ENCODE measurements around the gene NOP14.
"Not testable (repeated sequence)": the region's sequence is repeated elsewhere in the genome, so short reads cannot be mapped to it uniquely, and the experiment has no call there.

NOP14 gene

DNA sequence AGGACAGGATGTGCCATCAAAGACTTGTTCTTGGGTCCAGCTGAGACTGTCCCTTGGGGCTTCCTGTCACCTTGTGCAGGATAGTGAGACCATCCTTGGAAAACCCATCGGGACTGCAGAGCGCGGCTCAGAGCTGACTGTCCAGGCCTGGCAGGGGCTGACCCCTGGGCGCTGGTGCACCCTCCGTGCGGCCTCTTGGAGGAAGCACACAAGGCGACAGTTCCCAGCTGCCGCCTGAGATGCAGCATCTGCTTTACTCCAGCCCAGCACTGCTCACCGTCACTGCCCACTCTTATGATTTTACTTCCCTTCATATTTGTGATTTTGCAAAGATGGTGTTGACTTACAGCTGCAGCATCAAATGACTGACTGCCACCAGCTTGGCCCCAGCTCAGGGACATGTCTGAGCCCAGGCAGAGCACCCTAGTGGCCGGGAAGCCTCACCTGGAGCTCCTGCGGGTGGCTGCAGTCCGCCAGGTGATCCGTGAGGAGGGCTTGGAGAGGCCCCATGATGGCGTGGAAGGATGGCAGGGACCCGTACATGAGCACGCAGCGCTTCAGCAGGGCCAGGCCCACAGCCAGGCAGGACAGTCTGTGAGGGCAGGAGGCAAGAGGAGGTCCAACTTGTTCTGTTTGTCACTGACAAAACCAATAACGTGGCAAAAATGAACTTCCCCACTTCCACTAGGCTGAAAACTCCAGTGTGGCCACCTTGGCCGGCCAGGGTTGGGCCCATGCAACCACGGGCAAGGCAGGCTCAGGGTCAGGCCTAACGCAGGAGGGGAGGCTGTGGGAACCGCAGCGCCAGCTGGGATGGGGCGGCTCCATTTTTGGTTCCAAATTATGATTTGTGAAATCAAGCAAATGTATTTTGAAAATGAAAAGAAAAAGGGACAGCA is 21.8 kb downstream of the NOP14 start:
- DNase-seq, result no peak

DNA sequence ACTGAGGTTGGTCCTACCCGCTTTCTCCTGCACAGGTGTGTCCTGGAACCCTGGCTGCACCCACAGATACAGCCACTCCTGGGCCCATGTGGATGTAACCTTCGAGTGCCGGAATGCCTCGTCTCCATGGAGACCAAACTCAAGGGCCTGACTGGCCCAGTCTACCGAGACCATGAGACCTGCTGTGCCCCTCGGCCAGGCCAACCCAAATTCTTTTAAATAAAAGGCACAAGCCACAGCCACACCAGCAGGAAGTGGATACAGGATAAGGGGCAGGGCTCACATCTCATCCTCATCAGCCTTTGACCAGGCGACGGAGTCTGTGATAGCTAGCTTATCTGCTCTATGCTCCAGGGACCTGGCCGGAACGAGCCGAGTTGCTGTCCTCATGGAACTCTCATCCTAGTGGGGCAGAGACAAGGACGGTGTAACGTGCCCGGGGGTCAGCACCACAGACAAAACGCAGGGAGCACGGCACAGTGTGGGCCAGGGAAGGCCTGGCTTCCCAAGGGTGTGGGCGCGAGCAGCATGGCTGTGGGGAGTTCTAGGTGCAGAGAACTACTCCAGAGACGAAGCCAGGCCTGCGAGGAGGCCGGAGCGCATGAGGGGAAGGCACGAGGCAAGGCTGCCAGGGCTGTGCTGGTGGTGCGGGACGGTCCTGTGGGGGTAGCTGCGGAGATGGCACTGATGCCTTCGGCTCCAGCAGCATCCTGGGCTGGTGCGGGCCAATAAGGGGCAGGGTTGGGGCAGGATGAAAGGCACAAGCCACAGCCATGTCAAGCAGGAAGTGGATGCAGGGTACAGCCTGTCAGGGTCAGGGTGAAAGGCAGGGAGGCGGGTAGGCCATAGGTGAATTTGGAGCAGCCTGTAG is 22.7 kb downstream of the NOP14 start:
- DNase-seq, result no peak

DNA sequence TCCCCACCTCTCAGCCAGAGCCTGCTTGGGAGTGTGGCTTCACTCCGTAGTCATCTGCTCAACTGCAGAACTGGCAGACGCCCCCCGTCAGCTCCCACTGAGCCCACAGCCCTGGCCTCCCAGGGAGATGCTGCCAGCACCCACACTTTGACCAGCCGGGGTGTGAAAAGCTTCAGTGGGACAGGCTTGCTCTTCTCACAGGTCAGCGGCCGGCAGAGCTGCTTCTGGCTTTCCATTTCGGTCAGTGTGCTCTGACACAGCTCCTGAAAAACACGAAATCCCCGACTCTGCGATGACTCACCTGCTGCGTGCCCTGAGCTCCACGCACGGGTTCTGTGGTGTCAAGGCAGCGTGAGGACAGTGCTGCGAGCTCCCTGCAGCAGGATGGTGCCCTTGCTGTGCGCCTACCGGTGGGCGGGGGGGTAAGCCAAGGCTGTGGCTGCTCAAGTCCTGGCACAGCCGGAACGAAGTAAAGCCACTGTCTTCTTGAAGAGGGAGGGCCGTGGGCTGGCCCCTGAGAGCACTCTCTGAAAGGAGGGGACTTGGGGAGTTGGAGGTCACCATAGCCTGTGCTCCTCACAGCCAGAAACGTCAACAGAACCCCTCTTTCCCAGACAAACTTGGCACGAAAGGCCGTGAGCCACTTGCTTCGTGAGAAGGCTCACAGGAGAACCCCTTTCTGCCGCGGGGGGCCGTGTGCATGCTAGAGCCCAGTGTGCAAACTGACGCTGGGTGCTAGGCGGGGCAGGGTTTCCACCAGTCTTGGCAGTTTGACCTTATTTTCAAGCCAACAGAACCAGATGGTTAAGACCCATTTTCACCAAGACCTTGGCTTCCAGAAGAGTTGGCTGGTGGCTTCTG is 23.6 kb downstream of the NOP14 start:
- DNase-seq, result no peak

DNA sequence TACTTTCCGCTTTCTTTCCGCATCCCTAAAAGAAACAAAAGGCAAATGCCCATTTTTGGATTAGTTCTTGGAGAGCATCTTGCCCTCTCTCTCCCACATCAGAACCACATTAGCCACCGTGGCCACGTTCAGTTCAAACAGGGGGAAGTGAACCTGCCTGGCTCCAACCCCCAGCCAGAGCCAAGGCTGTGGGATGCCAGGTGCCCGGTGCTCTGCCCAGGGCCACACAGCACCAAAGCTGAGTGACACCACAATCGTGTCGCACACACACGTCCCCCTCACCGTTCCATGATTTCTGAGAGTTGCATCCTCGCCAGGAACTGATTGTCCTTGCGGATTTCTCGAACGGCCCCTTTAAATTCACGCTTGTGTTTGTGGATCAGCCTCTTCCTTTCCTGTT is 24.3 kb downstream of the NOP14 start:
- no peak for DNase-seq

DNA sequence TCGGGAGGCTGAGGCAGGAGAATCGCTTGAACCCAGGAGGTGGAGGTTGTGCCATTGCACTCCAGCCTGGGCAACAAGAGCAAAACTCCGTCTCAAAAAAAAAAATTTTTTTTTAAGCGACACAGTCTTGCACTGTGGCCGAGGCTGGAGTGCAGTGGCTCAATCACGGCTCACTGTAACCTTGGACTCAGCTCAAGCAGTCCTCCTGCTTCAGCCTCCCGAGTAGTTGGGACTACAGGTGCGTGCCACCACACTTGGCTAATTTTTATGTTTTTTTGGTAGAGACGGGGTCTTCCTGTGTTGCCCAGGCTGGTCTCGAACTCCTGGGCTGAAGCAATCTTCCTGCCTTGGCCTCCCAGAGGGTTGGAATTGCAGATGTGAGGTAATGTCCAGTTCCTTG is 24.8 kb downstream of the NOP14 start:
- not testable (repeated sequence) for DNase-seq

GRCh38 chr4:2937986-2938385 is 25.2 kb downstream of the NOP14 start:
- no peak for DNase-seq

GRCh38 chr4:2937146-2937857 is 25.9 kb downstream of the NOP14 start:
- DNase-seq, result no peak

DNA sequence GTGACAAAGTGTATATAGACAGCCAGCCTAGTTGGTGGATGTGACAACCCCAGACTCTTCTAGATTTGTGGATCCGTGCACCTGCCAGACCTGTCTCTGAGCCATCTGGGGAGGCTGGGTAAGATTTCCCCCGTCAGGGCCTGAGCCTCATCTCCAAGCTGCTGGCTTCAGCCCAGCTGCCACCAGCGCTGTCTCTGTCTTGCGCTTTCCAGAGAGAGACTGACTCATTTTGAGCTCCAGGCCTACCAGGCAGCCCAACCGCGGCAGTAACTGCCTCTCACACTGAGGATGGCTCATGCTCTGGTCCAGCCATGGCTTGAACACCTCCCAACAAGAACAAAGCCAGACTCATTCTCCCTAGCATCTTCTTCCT is 26.4 kb downstream of the NOP14 start:
- DNase-seq, result peak in 1 of 2 experiments; percentile 47

- peak; percentile 56 for DNase-seq
These were observed 27.2 kb downstream of the NOP14 start for GRCh38 chr4:2935762-2936743.

DNA sequence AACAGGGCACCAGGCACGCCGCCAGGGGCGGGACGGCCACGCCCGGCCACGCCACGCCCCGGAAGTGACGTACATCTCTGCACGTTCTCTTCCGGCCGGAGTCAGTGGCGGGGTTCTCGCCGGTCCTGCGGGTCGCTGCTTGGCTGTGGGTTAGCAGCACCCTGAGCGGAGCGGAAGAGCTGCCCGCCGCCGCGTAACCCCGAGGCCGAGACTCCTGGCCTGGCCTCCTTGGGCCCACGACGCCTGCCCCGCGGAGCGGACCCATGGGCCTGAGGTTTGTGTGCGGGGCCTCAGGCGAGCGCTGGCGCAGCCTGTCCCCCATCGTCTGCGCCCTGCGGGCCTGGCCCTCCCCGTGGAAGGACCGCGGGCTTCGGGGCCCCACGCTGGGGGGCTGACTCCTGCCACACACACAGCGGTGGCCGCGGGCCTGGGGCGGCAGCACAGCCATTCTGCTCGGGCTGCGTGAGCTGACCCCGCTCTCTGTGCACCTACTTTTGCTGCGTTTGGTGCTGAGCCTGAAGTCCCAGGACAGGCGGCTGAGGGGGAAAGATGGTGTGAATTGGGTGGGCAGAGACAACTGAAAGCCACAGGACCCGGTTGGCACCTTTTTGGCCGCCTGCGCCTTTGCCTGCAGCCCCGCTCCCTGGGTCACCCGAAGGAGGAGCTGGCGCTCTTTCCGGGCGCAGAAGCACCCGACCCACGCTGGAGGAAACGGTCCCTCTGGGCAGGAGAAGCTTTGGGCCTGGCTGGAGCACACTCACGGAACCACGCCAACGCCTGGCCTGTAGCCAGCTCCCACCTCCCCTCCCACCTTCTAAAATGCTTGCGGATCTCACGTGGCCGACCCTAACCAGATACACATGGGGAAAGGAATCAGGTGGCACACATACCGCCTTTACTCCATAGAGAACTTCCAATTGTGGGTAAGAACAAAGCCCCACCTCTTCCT is 28.1 kb downstream of the NOP14 start:
- DNase-seq, result peak; percentile 93 to 99

- peak; percentile 55 to 56 for DNase-seq
These were observed 29.0 kb downstream of the NOP14 start for GRCh38 chr4:2934077-2934812.

DNA sequence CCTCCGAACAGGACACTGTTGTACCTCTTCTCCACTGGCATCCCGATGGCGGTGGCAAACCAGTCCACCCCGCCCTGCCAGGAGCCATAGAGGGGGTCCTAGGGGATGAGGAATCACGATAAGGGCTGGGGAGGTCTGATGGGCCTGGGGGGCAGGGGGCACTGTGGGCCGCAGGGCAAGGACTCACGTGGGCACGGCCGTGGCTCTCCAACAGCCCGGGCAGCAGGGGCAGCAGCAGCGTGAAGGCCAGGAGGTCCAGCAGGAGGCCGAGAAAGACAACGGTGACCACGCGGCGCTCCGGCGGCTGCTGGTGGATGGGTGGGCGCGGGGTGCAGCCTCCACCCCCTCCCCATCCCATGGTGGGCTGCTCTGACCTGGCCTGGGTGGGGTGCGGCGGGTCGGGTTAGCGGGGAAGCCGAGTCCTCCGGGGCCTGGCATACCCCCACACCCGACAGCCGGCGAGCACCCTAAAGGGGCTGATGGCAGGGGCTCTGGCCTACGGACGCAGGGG is 29.6 kb downstream of the NOP14 start:
- no peak for DNase-seq

DNA sequence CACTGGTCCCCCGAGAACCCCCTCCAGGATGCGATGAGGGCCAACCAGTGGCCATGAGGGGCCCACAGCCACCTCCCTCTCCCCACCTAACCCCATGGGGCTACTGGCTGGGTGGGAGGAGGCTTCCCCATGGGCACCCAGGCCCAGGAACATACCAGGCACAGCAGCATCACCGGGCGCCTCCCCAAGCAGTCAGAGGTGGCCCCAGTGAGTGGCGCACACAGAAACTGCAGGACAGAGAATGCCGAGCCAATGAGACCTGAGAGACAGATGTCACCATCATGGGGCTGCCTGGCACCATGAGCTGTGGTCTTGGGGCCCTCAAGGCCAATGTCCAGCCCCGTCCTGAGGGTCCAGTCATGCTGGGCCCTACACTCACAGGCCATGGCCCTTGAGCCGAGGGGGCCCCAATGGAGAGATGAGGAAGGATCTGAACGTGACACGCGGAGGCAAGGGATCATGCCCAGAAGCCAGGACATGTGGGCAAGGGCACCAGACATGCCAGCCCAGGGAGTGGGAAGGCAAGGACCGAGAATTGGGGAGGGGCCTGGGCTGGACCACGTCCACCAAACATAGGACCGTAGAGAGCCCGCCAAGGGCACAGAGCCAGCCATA is 30.1 kb downstream of the NOP14 start:
- no peak for DNase-seq

GRCh38 chr4:2932321-2932950 is 30.8 kb downstream of the NOP14 start:
- DNase-seq, result no peak

DNA sequence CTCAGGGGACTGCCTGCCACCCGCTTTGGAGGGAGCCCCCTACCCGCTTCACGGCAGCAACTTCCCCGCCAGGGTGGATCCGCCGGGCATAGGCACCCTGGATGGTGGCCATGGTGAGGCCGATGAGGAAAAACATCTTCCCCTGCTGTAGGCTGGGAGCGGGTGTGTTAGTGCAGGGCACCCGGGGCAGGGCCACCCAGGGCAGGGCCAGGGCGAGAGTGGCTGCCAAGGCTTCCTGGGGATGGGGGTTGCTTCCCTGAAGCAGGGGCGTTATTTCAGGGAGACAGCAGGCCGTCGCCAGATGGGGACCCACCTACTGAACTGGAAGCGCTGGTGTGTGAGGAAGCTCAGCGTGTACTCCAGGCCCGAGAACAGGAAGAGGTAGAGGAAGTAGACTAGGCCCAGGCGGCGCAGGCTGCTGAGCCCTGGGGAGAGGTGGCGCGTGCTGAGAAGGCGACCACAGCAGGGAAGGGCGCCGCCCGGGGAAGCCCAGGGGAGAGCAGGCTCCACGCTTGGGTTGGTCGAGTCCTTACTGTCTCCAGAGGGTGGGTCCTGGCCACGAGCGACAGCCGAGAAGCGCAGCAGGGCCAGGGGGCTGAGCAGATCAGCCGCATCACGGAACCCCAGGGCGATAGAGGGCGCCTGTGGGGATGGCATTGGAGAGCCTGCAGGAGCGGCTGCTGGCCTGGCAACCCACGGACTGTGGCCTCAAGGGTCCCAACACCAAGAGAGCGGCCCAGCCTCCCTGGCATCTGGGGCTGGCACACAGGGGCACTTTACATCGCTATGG is 31.5 kb downstream of the NOP14 start:
- DNase-seq, result peak in 1 of 2 experiments; percentile 27

GRCh38 chr4:2930758-2931511 is 32.3 kb downstream of the NOP14 start:
- no peak for DNase-seq
